HuH-7.5 (cell line): ENCODE data around the gene MCTP2.

Experiments used
- DNase-seq: peaks from one replicate; pipeline ENCODE4 v3.0.0; 2011; ENCODE audit warnings: low spot score

The MCTP2 gene

GRCh38 chr15:94263341-94264273 is 32.2 kb downstream of the MCTP2 start:
- DNase-seq, result no peak

- no peak for DNase-seq
Measured at GRCh38 chr15:94265009-94265408, 33.6 kb downstream of the MCTP2 start.

DNA sequence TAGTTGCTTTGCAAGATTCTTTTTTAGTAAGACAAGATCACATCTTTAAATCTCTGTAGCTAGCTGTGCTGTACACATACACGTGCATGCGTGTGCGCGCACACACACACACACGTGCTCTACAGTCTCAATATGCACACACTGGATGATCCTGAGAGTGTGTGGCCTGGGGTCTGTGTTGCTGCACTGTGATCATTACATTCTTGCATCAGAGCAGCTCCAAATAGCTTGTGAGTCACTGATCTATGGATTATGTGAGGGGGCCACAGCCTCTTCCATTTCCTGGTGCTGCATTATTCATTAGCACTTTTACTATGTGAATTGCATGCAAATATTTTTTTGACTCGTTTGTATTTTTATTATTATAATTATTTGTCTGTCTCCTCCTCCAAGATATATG is 34.6 kb downstream of the MCTP2 start:
- no peak for DNase-seq

- no peak for DNase-seq
Measured at GRCh38 chr15:94266789-94267188, 35.4 kb downstream of the MCTP2 start.

DNA sequence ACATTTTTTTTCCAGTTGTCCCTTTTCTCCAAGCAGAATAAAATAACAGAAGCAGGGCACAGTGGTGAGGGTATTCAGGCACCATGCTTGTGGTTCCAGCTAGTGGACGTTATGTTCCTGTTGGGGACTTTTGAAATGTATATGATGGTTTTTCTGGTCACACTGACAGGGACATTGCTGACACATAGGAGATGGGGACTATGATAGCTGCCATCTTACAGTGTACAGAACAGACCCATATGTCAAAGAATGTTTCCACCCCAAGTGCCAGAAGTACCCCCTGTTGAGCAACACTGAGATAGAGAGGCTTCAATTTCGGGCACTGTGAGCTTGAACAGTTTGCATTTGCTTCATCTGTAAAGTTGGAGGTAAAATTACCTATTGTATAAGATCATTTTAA is 38.6 kb downstream of the MCTP2 start:
- no peak for DNase-seq

DNA sequence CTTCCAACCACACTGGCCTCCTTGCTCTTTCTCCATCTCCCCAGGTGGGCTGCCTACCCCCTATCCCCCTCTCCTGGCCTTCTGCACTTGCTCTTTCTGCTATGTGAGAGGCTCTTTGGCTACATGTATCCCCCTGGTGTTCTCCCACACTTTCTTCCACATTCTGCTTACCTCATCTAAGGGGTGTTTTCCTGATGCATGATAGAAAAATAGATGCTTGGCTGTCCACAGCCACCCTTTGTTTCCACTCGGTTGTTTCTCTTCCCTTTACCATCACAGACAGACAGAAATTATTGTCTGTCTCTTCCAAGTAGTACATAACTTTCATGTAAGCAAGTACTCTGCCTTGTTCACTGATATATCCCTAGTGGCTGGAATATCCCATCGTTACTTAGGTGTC is 39.2 kb downstream of the MCTP2 start:
- DNase-seq, result no peak

- DNase-seq, result no peak
Measured at GRCh38 chr15:94272251-94272898, 41.0 kb downstream of the MCTP2 start.

- no peak for DNase-seq
Measured at GRCh38 chr15:94273826-94274225, 42.5 kb downstream of the MCTP2 start.

DNA sequence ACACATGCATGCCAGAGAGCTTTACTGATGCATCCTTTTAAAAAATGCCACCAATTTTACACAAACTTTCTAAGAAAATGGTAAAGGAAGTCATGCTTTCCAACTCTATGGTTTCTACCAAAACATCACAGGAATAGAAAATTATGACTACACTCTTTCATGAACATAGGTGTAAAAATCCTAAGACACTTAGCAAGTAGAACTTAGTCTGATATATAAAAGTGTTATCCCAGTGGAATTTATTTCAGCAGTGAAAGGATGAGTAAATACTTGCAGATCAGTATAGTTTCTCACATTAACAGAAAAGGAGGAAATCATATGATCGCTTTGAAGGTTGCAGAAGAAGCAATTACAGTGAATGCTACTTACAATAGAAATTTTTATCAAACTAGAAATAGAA is 43.4 kb downstream of the MCTP2 start:
- no peak for DNase-seq

GRCh38 chr15:94277485-94277884 is 46.1 kb downstream of the MCTP2 start:
- no peak for DNase-seq

- DNase-seq, result no peak
Measured at GRCh38 chr15:94279736-94280135, 48.4 kb downstream of the MCTP2 start.

GRCh38 chr15:94280301-94280700 is 48.9 kb downstream of the MCTP2 start:
- DNase-seq, result no peak

GRCh38 chr15:94282269-94283250 is 51.2 kb downstream of the MCTP2 start:
- DNase-seq, result no peak

GRCh38 chr15:94286583-94286982 is 55.2 kb downstream of the MCTP2 start:
- DNase-seq, result no peak

DNA sequence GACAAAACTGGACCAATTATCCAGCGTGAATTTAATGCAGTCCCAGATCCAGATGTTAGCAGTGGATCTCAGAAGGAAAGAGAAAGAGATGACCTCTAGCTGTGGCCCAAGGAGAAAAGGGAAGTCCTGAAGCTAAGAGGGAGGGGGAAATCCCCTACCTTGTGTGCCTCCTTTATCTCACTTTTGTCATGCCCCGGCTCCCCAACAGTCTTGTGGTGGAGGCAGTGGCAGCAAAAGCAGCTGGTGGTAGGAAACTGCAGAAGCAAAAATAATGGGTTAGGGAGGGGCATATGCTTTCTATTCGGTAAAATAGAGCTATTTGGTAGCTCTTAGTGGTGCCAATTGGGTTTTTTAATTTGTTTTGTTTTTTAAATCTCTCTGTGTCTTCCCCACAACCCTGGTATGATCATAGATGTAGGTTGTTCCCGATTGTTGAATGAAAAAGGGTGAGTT is 56.5 kb downstream of the MCTP2 start:
- no peak for DNase-seq

GRCh38 chr15:94290730-94291129 is 59.4 kb downstream of the MCTP2 start:
- no peak for DNase-seq

DNA sequence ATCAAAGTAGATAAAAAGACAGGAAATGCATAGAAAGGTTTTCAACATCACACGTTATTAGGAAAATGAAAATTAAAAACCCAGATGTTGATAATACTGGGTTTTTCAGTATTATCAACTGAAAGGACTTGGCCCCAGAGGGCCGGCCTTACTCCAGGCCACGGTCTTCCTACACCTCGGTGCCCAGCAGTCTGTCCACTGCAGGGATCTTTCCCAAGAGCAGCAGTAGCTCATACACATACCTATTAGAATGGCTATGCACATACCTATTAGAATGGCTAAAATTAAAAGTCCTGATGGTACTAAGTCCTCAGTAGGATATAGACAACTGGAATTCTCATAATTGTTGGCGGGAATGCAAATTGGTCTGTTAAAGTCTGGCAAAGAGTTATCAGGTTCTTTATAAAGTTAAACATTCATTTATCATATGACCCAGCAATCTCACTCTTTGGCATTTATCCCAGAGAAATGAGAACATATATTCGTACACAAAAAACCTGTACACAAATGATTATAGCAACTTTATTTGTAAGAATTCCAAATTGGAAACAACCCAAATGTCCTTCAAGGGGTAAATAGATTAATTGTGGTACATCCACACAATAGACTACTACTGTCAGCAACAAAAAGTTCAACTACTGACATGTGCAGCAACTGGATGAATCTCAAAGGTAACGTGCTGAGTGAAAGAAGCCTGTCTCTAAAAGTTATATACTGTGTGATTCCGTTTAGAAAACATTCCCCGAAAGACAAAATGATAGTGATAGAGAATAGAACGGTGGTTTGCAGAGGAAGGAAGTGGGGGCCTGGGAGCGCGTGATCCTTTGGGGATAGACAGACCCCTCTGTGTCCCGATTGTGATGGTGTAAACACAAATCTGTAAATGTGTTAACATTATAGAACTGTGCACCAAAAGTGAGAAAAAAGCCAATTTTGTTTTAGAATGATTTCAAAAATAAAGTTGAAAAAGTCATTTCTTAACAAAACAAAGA is 62.3 kb downstream of the MCTP2 start:
- no peak for DNase-seq

GRCh38 chr15:94294556-94294955 is 63.2 kb downstream of the MCTP2 start:
- no peak for DNase-seq

DNA sequence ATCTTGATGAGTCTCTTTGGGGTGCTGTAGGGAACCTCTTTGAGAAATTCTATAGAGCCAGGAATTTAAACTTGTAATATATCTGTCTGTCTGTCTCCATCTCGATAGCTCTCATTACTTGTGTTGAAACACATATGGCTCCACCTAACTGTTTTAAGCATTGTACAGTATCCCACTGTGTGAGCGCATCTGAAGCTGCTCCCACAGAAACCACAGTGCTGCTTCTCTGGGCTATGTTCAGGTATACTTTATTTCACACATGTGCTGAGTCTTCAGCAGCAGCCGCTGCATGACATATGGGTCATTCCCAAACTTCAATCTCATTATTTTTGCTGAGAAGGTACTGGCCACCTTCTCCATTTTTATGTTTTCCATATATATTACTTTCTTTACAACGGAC is 63.9 kb downstream of the MCTP2 start:
- no peak for DNase-seq

DNA sequence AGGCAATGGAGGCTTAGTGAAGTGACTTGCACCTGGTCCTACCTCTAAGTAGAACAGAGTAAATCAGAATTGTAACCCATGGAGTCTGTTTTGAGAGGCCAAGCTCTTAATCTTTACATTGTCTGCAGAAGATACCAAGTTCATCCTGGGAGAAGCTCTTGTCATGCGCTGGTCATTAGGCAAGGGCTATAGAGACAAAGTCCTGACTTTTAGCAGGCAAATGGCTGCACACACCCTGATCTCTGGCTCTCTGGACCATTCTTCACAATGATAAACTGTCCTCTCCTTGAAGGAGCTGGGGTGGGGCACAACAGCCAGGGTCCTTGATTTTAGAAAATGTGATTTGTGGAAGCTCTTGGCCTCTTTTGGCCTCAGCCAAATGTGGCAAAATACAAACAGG is 65.4 kb downstream of the MCTP2 start:
- no peak for DNase-seq

- DNase-seq, result no peak
Measured at GRCh38 chr15:94297558-94297957, 66.2 kb downstream of the MCTP2 start.
